ENCODE measurements around the gene PCBD1.

The PCBD1 gene

GRCh38 chr10:70886921-70887665, 1.3 kb downstream of the PCBD1 start:
- DNase-seq = peak; percentile 30
- WGBS (ENCODE audit: extremely low coverage, insufficient coverage, low lambda C conversion rate) = no CpG with 5 or more reads among the region's 12 CpGs
- Histone ChIP-seq H2BK15ac (replicated peaks; ENCODE audit: low read depth) (no peak overlapping the region), H3K4me2 (ENCODE audit: low read length) (peak overlapping the region; percentile 57), H2BK5ac (ENCODE audit: low read length) (peak overlapping the region; percentile 11), H3K18ac (ENCODE audit: low read length) (peak overlapping the region; percentile 62), H3K27ac (ENCODE audit: low read depth, low read length) (peak overlapping the region; percentile 44), H3K4me3 (ENCODE audit: low read length) (peak overlapping the region; percentile 43), H3K79me2 (ENCODE audit: control insufficient read depth, insufficient read depth, low read length) (no peaks in the 10 kb centered on the region), H3K79me1 (ENCODE audit: low read length) (no peaks in the 10 kb centered on the region), H3K9ac (ENCODE audit: low read length) (peak overlapping the region; percentile 93), H4K5ac (ENCODE audit: low read length) (no peak overlapping the region), H3K4me1 (ENCODE audit: control insufficient read depth, low read depth, low read length) (peaks cover 7% of the 10 kb centered on the region), H3K36me3 (ENCODE audit: control insufficient read depth, insufficient read depth, low read length) (no peaks in the 10 kb centered on the region), H4K8ac (ENCODE audit: low read depth, low read length) (peak overlapping the region; percentile 84), H3K27me3 (ENCODE audit: insufficient read depth, low read length, poor library complexity) (no peaks in the 10 kb centered on the region), H3K4ac (ENCODE audit: low read depth, low read length) (no peak overlapping the region), H2AK5ac (ENCODE audit: low read length) (no peak overlapping the region), H3K56ac (ENCODE audit: low read length) (peak overlapping the region; percentile 98), H2BK120ac (ENCODE audit: low read depth, low read length) (no peak overlapping the region), H3K23ac (ENCODE audit: low read length) (peak overlapping the region; percentile 29)

- Histone ChIP-seq H3K9ac (ENCODE audit: low read length) (no peak overlapping the region), H3K23ac (ENCODE audit: low read length) (no peak overlapping the region), H2BK120ac (ENCODE audit: low read depth, low read length) (no peak overlapping the region), H3K79me2 (ENCODE audit: control insufficient read depth, insufficient read depth, low read length) (no peaks in the 10 kb centered on the region), H2AK5ac (ENCODE audit: low read length) (no peak overlapping the region), H4K5ac (ENCODE audit: low read length) (no peak overlapping the region), H3K4me2 (ENCODE audit: low read length) (no peak overlapping the region), H4K8ac (ENCODE audit: low read depth, low read length) (no peak overlapping the region), H3K36me3 (ENCODE audit: control insufficient read depth, insufficient read depth, low read length) (no peaks in the 10 kb centered on the region), H3K4me3 (ENCODE audit: low read length) (no peak overlapping the region), H3K4me1 (ENCODE audit: control insufficient read depth, low read depth, low read length) (peaks cover 5% of the 10 kb centered on the region), H3K79me1 (ENCODE audit: low read length) (no peaks in the 10 kb centered on the region), H3K18ac (ENCODE audit: low read length) (no peak overlapping the region), H3K56ac (ENCODE audit: low read length) (no peak overlapping the region), H2BK5ac (ENCODE audit: low read length) (no peak overlapping the region), H2BK15ac (replicated peaks; ENCODE audit: low read depth) (no peak overlapping the region), H3K27me3 (ENCODE audit: insufficient read depth, low read length, poor library complexity) (no peaks in the 10 kb centered on the region), H3K4ac (ENCODE audit: low read depth, low read length) (no peak overlapping the region), H3K27ac (ENCODE audit: low read depth, low read length) (no peak overlapping the region)
- no CpG with 5 or more reads among the region's 18 CpGs for WGBS (ENCODE audit: extremely low coverage, insufficient coverage, low lambda C conversion rate)
- no peak for DNase-seq
These were observed 2.1 kb downstream of the PCBD1 start for GRCh38 chr10:70885931-70886903.

GRCh38 chr10:70885481-70885880, 2.9 kb downstream of the PCBD1 start:
- H3K79me2 ChIP-seq (ENCODE audit: control insufficient read depth, insufficient read depth, low read length) = no peaks in the 10 kb centered on the region
- no peaks in the 10 kb centered on the region for H3K27me3 ChIP-seq (ENCODE audit: insufficient read depth, low read length, poor library complexity)
- no peak overlapping the region for H3K23ac ChIP-seq (ENCODE audit: low read length)
- H3K79me1 ChIP-seq (ENCODE audit: low read length) = no peaks in the 10 kb centered on the region
- no peak overlapping the region for H2BK120ac ChIP-seq (ENCODE audit: low read depth, low read length)
- no peak overlapping the region for H3K18ac ChIP-seq (ENCODE audit: low read length)
- H3K4ac ChIP-seq (ENCODE audit: low read depth, low read length) = no peak overlapping the region
- H3K4me2 ChIP-seq (ENCODE audit: low read length) = no peak overlapping the region
- H2BK15ac ChIP-seq (replicated peaks; ENCODE audit: low read depth) = no peak overlapping the region
- DNase-seq = no peak
- H3K27ac ChIP-seq (ENCODE audit: low read depth, low read length) = no peak overlapping the region
- no peak overlapping the region for H4K8ac ChIP-seq (ENCODE audit: low read depth, low read length)
- peaks cover 2% of the 10 kb centered on the region for H3K36me3 ChIP-seq (ENCODE audit: control insufficient read depth, insufficient read depth, low read length)
- H2BK5ac ChIP-seq (ENCODE audit: low read length) = no peak overlapping the region
- H3K4me1 ChIP-seq (ENCODE audit: control insufficient read depth, low read depth, low read length) = no peaks in the 10 kb centered on the region
- WGBS (ENCODE audit: extremely low coverage, insufficient coverage, low lambda C conversion rate) = no CpG with 5 or more reads among the region's 4 CpGs
- H3K9ac ChIP-seq (ENCODE audit: low read length) = no peak overlapping the region
- no peak overlapping the region for H2AK5ac ChIP-seq (ENCODE audit: low read length)
- H3K56ac ChIP-seq (ENCODE audit: low read length) = no peak overlapping the region
- H3K4me3 ChIP-seq (ENCODE audit: low read length) = no peak overlapping the region
- no peak overlapping the region for H4K5ac ChIP-seq (ENCODE audit: low read length)

- Histone ChIP-seq H3K4me3 (ENCODE audit: low read length) (no peak overlapping the region), H2BK5ac (ENCODE audit: low read length) (no peak overlapping the region), H2BK15ac (replicated peaks; ENCODE audit: low read depth) (no peak overlapping the region), H3K4ac (ENCODE audit: low read depth, low read length) (no peak overlapping the region), H3K4me2 (ENCODE audit: low read length) (no peak overlapping the region), H3K79me1 (ENCODE audit: low read length) (no peaks in the 10 kb centered on the region), H3K56ac (ENCODE audit: low read length) (no peak overlapping the region), H3K18ac (ENCODE audit: low read length) (no peak overlapping the region), H4K8ac (ENCODE audit: low read depth, low read length) (no peak overlapping the region), H3K79me2 (ENCODE audit: control insufficient read depth, insufficient read depth, low read length) (no peaks in the 10 kb centered on the region), H3K27ac (ENCODE audit: low read depth, low read length) (no peak overlapping the region), H3K27me3 (ENCODE audit: insufficient read depth, low read length, poor library complexity) (no peaks in the 10 kb centered on the region), H4K5ac (ENCODE audit: low read length) (no peak overlapping the region), H3K4me1 (ENCODE audit: control insufficient read depth, low read depth, low read length) (no peaks in the 10 kb centered on the region), H2BK120ac (ENCODE audit: low read depth, low read length) (no peak overlapping the region), H3K9ac (ENCODE audit: low read length) (no peak overlapping the region), H2AK5ac (ENCODE audit: low read length) (no peak overlapping the region), H3K23ac (ENCODE audit: low read length) (no peak overlapping the region), H3K36me3 (ENCODE audit: control insufficient read depth, insufficient read depth, low read length) (peaks cover 2% of the 10 kb centered on the region)
- DNase-seq = no peak
- WGBS (ENCODE audit: extremely low coverage, insufficient coverage, low lambda C conversion rate) = no CpG with 5 or more reads among the region's 1 CpG
These were observed 3.6 kb downstream of the PCBD1 start for GRCh38 chr10:70884741-70885140.

- H3K79me2 ChIP-seq (ENCODE audit: control insufficient read depth, insufficient read depth, low read length) = no peaks in the 10 kb centered on the region
- no CpG with 5 or more reads among the region's 4 CpGs for WGBS (ENCODE audit: extremely low coverage, insufficient coverage, low lambda C conversion rate)
These were observed 8.3 kb downstream of the PCBD1 start for GRCh38 chr10:70880077-70880534.

More at GRCh38 chr10:70880077-70880534, 8.3 kb downstream of the PCBD1 start:
- no peak overlapping the region for H2BK120ac ChIP-seq (ENCODE audit: low read depth, low read length)
- H3K23ac ChIP-seq (ENCODE audit: low read length) = no peak overlapping the region
- H2AK5ac ChIP-seq (ENCODE audit: low read length) = no peak overlapping the region
- no peaks in the 10 kb centered on the region for H3K4me1 ChIP-seq (ENCODE audit: control insufficient read depth, low read depth, low read length)
- H2BK5ac ChIP-seq (ENCODE audit: low read length) = no peak overlapping the region
- no peak overlapping the region for H3K56ac ChIP-seq (ENCODE audit: low read length)
- no peak overlapping the region for H3K18ac ChIP-seq (ENCODE audit: low read length)
- H3K4me2 ChIP-seq (ENCODE audit: low read length) = no peak overlapping the region
- H3K4ac ChIP-seq (ENCODE audit: low read depth, low read length) = no peak overlapping the region
- no peak overlapping the region for H4K8ac ChIP-seq (ENCODE audit: low read depth, low read length)
- DNase-seq = peak; percentile 83
- no peak overlapping the region for H3K9ac ChIP-seq (ENCODE audit: low read length)
- no peak overlapping the region for H3K27ac ChIP-seq (ENCODE audit: low read depth, low read length)
- peaks cover 3% of the 10 kb centered on the region for H3K36me3 ChIP-seq (ENCODE audit: control insufficient read depth, insufficient read depth, low read length)
- H3K79me1 ChIP-seq (ENCODE audit: low read length) = no peaks in the 10 kb centered on the region
- H3K27me3 ChIP-seq (ENCODE audit: insufficient read depth, low read length, poor library complexity) = no peaks in the 10 kb centered on the region
- H3K4me3 ChIP-seq (ENCODE audit: low read length) = no peak overlapping the region
- H4K5ac ChIP-seq (ENCODE audit: low read length) = no peak overlapping the region
- no peak overlapping the region for H2BK15ac ChIP-seq (replicated peaks; ENCODE audit: low read depth)

Data from mesendoderm (in vitro differentiated cells).